Stimulated activated CD8-positive, alpha-beta memory T cell treated with anti-CD3 and anti-CD28 coated beads, Interleukin-12 subunit alpha, Interleukin-12 subunit beta, amount 100 ng/mL, for 24 hours (primary cell): ENCODE measurements around the gene AP4M1.
"Not testable (repeated sequence)": the region's sequence is repeated elsewhere in the genome, so short reads cannot be mapped to it uniquely, and the experiment has no call there.

ENCODE experiments used
- DNase-seq: peaks from one replicate; pipeline ENCODE4 v3.0.0-alpha.2; 2020; ENCODE audit errors: extremely low read depth

AP4M1 gene

GRCh38 chr7:100130608-100131453 is 29.4 kb downstream of the AP4M1 start:
- DNase-seq = peak; percentile 41

GRCh38 chr7:100132126-100132525 is 30.7 kb downstream of the AP4M1 start:
- no peak for DNase-seq

- no peak for DNase-seq
These were observed 31.3 kb downstream of the AP4M1 start for GRCh38 chr7:100132697-100133151.

GRCh38 chr7:100137851-100138760 is 36.7 kb downstream of the AP4M1 start:
- DNase-seq = no peak

- no peak for DNase-seq
These were observed 40.1 kb downstream of the AP4M1 start for GRCh38 chr7:100141555-100141949.

- no peak for DNase-seq
These were observed 41.0 kb downstream of the AP4M1 start for GRCh38 chr7:100142461-100142860.

- DNase-seq = not testable (repeated sequence)
These were observed 44.9 kb downstream of the AP4M1 start for GRCh38 chr7:100146350-100146749.

GRCh38 chr7:100147278-100147677 is 45.8 kb downstream of the AP4M1 start:
- no peak for DNase-seq

- DNase-seq = no peak
These were observed 46.7 kb downstream of the AP4M1 start for GRCh38 chr7:100148225-100148558.

GRCh38 chr7:100148559-100149328 is 47.3 kb downstream of the AP4M1 start, which contains the start of gene LAMTOR4:
TSS of gene LAMTOR4 (plus strand) at chr7:100148918. CDS start at chr7:100148973, 55 bp downstream.
- DNase-seq = peak; percentile 95

- DNase-seq = no peak
These were observed 51.0 kb downstream of the AP4M1 start for GRCh38 chr7:100152404-100152803.

- DNase-seq = no peak
These were observed 51.7 kb downstream of the AP4M1 start for GRCh38 chr7:100152937-100153666.

GRCh38 chr7:100153708-100154535 is 52.5 kb downstream of the AP4M1 start:
- no peak for DNase-seq

GRCh38 chr7:100154651-100155491 is 53.4 kb downstream of the AP4M1 start:
- DNase-seq = no peak

- DNase-seq = no peak
These were observed 54.3 kb downstream of the AP4M1 start for GRCh38 chr7:100155553-100156317.

- no peak for DNase-seq
These were observed 55.1 kb downstream of the AP4M1 start for GRCh38 chr7:100156331-100157068.

- DNase-seq = no peak
These were observed 55.6 kb downstream of the AP4M1 start for GRCh38 chr7:100157069-100157333.
